ENCODE measurements around the gene DRC1.

Gene DRC1

DNA sequence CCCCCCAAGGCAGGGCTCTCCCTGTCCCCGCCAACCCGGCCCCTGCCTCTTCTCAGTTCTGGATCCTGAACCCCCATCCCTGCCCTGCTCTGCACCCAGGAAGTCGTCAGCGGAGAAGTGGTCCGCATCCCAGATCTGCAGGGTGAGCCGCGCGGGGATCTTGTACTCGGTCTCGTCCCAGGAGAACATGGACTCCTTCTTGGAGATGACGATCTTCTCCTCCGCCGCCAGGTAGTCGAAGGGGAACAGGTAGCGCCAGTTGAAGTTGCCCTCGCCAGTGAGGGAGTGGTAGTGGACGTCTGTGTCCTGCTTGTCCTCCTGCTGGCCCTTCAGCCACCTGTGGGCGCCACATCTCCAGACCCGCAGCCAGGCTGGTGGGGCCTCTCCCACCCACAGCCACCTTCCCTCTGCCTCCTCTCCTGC, 59.9 kb downstream of the DRC1 start:
- H3K18ac ChIP-seq (ENCODE audit: low read length) = peak overlapping the region; percentile 90
- H2BK120ac ChIP-seq (ENCODE audit: low read depth, low read length) = peak overlapping the region; percentile 57
- H3K4ac ChIP-seq (ENCODE audit: low read length) = no peak overlapping the region
- no peak overlapping the region for H3K14ac ChIP-seq (ENCODE audit: low read length)
- H3K27me3 ChIP-seq (ENCODE audit: control insufficient read depth in 3 of 3, insufficient read depth in 3 of 3, low read depth in 1 of 3, low read length in 3 of 3) = no peaks in the 10 kb centered on the region
- H4K8ac ChIP-seq (ENCODE audit: low read depth, low read length) = no peak overlapping the region
- no CpG with 5 or more reads among the region's 19 CpGs for WGBS, 2 donors (ENCODE audit: extremely low coverage in 2 of 2, insufficient read length in 2 of 2, insufficient replicate concordance in 1 of 2)
- H2BK12ac ChIP-seq (ENCODE audit: low read length) = no peak overlapping the region
- peaks cover 25 to 28% of the 10 kb centered on the region in 2 donors for H3K4me1 ChIP-seq (ENCODE audit: control insufficient read depth in 2 of 2, insufficient read depth in 1 of 2, low read depth in 1 of 2, low read length in 2 of 2)
- H3K9me3 ChIP-seq (replicated peaks in 1 of 2; ENCODE audit: control insufficient read depth in 2 of 2, insufficient read depth in 1 of 2, low read depth in 1 of 2, low read length in 2 of 2) = no peaks in the 10 kb centered on the region
- H3K4me2 ChIP-seq (ENCODE audit: insufficient read depth, low read length, poor library complexity, severe bottlenecking) = no peak overlapping the region
- DNase-seq (ENCODE audit: low spot score) = no peak
- H3K36me3 ChIP-seq (replicated peaks in 1 of 2; ENCODE audit: control insufficient read depth in 2 of 2, insufficient read depth in 2 of 2, low read length in 2 of 2) = no peaks in the 10 kb centered on the region
- no peak overlapping the region for H3K4me3 ChIP-seq (ENCODE audit: low read length in 2 of 2)
- H3K23ac ChIP-seq (ENCODE audit: low read depth, low read length, poor library complexity) = peak overlapping the region; percentile 83
- H2AK5ac ChIP-seq (ENCODE audit: low read depth, low read length) = peak overlapping the region; percentile 90
- H2BK15ac ChIP-seq (ENCODE audit: low read length) = peak overlapping the region; percentile 82
- H2BK5ac ChIP-seq (ENCODE audit: low read length) = no peak overlapping the region
- no peak overlapping the region for H2AFZ ChIP-seq (ENCODE audit: low read length)
- no peak overlapping the region for H4K91ac ChIP-seq (ENCODE audit: low read depth, low read length, poor library complexity)
- no peak overlapping the region for H3K27ac ChIP-seq (replicated peaks; ENCODE audit: low read length)
- H3K9ac ChIP-seq (ENCODE audit: low read depth, low read length, poor library complexity) = peak overlapping the region; percentile 10
- no peaks in the 10 kb centered on the region for H3K79me1 ChIP-seq (ENCODE audit: low read depth, low read length)

GRCh38 chr2:26462100-26462499, 60.4 kb downstream of the DRC1 start:
- H3K4me2 ChIP-seq (ENCODE audit: insufficient read depth, low read length, poor library complexity, severe bottlenecking) = no peak overlapping the region
- no peak overlapping the region for H2BK12ac ChIP-seq (ENCODE audit: low read length)
- no peak overlapping the region for H3K27ac ChIP-seq (replicated peaks; ENCODE audit: low read length)
- DNase-seq (ENCODE audit: low spot score) = no peak
- WGBS, 2 donors (ENCODE audit: extremely low coverage in 2 of 2, insufficient read length in 2 of 2, insufficient replicate concordance in 1 of 2) = no CpG with 5 or more reads among the region's 6 CpGs
- no peaks in the 10 kb centered on the region for H3K79me1 ChIP-seq (ENCODE audit: low read depth, low read length)
- peaks cover 23% of the 10 kb centered on the region in 2 donors for H3K4me1 ChIP-seq (ENCODE audit: control insufficient read depth in 2 of 2, insufficient read depth in 1 of 2, low read depth in 1 of 2, low read length in 2 of 2)
- peak overlapping the region; percentile 57 for H2BK120ac ChIP-seq (ENCODE audit: low read depth, low read length)
- no peak overlapping the region for H2BK5ac ChIP-seq (ENCODE audit: low read length)
- H3K9me3 ChIP-seq (replicated peaks in 1 of 2; ENCODE audit: control insufficient read depth in 2 of 2, insufficient read depth in 1 of 2, low read depth in 1 of 2, low read length in 2 of 2) = no peaks in the 10 kb centered on the region
- H2BK15ac ChIP-seq (ENCODE audit: low read length) = peak overlapping the region; percentile 82
- H4K91ac ChIP-seq (ENCODE audit: low read depth, low read length, poor library complexity) = no peak overlapping the region
- H3K14ac ChIP-seq (ENCODE audit: low read length) = no peak overlapping the region
- H2AK5ac ChIP-seq (ENCODE audit: low read depth, low read length) = peak overlapping the region; percentile 90
- peak overlapping the region; percentile 98 for H4K8ac ChIP-seq (ENCODE audit: low read depth, low read length)
- no peaks in the 10 kb centered on the region for H3K36me3 ChIP-seq (replicated peaks in 1 of 2; ENCODE audit: control insufficient read depth in 2 of 2, insufficient read depth in 2 of 2, low read length in 2 of 2)
- peak overlapping the region; percentile 90 for H3K18ac ChIP-seq (ENCODE audit: low read length)
- H2AFZ ChIP-seq (ENCODE audit: low read length) = peak overlapping the region; percentile 68
- no peak overlapping the region for H3K9ac ChIP-seq (ENCODE audit: low read depth, low read length, poor library complexity)
- no peak overlapping the region for H3K4me3 ChIP-seq (ENCODE audit: low read length in 2 of 2)
- peak overlapping the region; percentile 83 for H3K23ac ChIP-seq (ENCODE audit: low read depth, low read length, poor library complexity)
- no peak overlapping the region for H3K4ac ChIP-seq (ENCODE audit: low read length)
- H3K27me3 ChIP-seq (ENCODE audit: control insufficient read depth in 3 of 3, insufficient read depth in 3 of 3, low read depth in 1 of 3, low read length in 3 of 3) = no peaks in the 10 kb centered on the region

GRCh38 chr2:26462511-26463243, 61.0 kb downstream of the DRC1 start:
- WGBS, 2 donors (ENCODE audit: extremely low coverage in 2 of 2, insufficient read length in 2 of 2, insufficient replicate concordance in 1 of 2) = no CpG with 5 or more reads among the region's 14 CpGs
- Histone ChIP-seq H3K4me3 (ENCODE audit: low read length in 2 of 2) (peak overlapping the region in 1 of 2 donors; percentile 30), H3K4me2 (ENCODE audit: insufficient read depth, low read length, poor library complexity, severe bottlenecking) (no peak overlapping the region), H2AFZ (ENCODE audit: low read length) (peak overlapping the region; percentile 68), H3K4ac (ENCODE audit: low read length) (no peak overlapping the region), H3K27ac (replicated peaks; ENCODE audit: low read length) (peak overlapping the region; percentile 52), H3K14ac (ENCODE audit: low read length) (peak overlapping the region; percentile 66), H3K9ac (ENCODE audit: low read depth, low read length, poor library complexity) (no peak overlapping the region), H3K18ac (ENCODE audit: low read length) (peak overlapping the region; percentile 5), H3K23ac (ENCODE audit: low read depth, low read length, poor library complexity) (no peak overlapping the region), H2AK5ac (ENCODE audit: low read depth, low read length) (peak overlapping the region; percentile 81), H2BK120ac (ENCODE audit: low read depth, low read length) (no peak overlapping the region), H2BK5ac (ENCODE audit: low read length) (peak overlapping the region; percentile 2), H4K91ac (ENCODE audit: low read depth, low read length, poor library complexity) (no peak overlapping the region), H2BK12ac (ENCODE audit: low read length) (peak overlapping the region; percentile 35), H4K8ac (ENCODE audit: low read depth, low read length) (peak overlapping the region; percentile 3), H3K79me1 (ENCODE audit: low read depth, low read length) (no peaks in the 10 kb centered on the region), H3K36me3 (replicated peaks in 1 of 2; ENCODE audit: control insufficient read depth in 2 of 2, insufficient read depth in 2 of 2, low read length in 2 of 2) (no peaks in the 10 kb centered on the region), H3K4me1 (ENCODE audit: control insufficient read depth in 2 of 2, insufficient read depth in 1 of 2, low read depth in 1 of 2, low read length in 2 of 2) (peaks cover 18% of the 10 kb centered on the region in 2 donors), H3K27me3 (ENCODE audit: control insufficient read depth in 3 of 3, insufficient read depth in 3 of 3, low read depth in 1 of 3, low read length in 3 of 3) (no peaks in the 10 kb centered on the region), H2BK15ac (ENCODE audit: low read length) (peak overlapping the region; percentile 11), H3K9me3 (replicated peaks in 1 of 2; ENCODE audit: control insufficient read depth in 2 of 2, insufficient read depth in 1 of 2, low read depth in 1 of 2, low read length in 2 of 2) (no peaks in the 10 kb centered on the region)
- DNase-seq (ENCODE audit: low spot score) = peak; percentile 38

Measured in neuronal stem cell (in vitro differentiated cells).